Body of pancreas (tissue), 4 donors: ENCODE measurements around the gene ETFA. TPM values are rescaled to one million over a fixed set of nuclear protein-coding genes. Genes with fewer than 3 reads are reported as not detected.

Experiments used
- ATAC-seq: fragments of 150-250 bp; one replicate; pipeline ENCODE4 v1.9.1; 2016
- DNase-seq, 4 donors: peaks; one replicate each; pipeline ENCODE4 v3.0.0-alpha.2; 2019
- H3K27ac ChIP-seq, 4 donors: fragments of 200-600 bp; sonication (generic); 1 replicate in 3 of 4; 2 replicates in 1 of 4; pipeline versions ENCODE4 v1.5.1 to v1.6.1; 2016 to 2019; ENCODE audit warnings: mild to moderate bottlenecking in 1 of 4, mixed read lengths in 1 of 4, moderate library complexity in 1 of 4
- H3K27me3 ChIP-seq, 2 donors: fragments of 200-600 bp; sonication (generic); one replicate each; pipeline ENCODE4 v1.6.0; 2016; ENCODE audit warnings: mild to moderate bottlenecking in 1 of 2
- H3K36me3 ChIP-seq, 2 donors: fragments of 200-600 bp; sonication (generic); replicated peaks in 1 of 2; 2 replicates each; pipeline ENCODE4 v1.5.1; 2016; ENCODE audit warnings: low read depth in 2 of 2; ENCODE audit not compliant: insufficient read depth in 1 of 2
- H3K4me1 ChIP-seq: fragments of 200-600 bp; sonication (generic); one replicate; pipeline ENCODE4 v1.6.0; 2016
- H3K4me3 ChIP-seq, 2 donors: fragments of 200-600 bp; sonication (generic); 1 replicate in 1 of 2; 2 replicates in 1 of 2; pipeline ENCODE4 v1.5.1; 2016 to 2019
- H3K9me3 ChIP-seq, 3 donors: fragments of 200-600 bp; sonication (generic); 1 replicate in 2 of 3; 2 replicates in 1 of 3; pipeline ENCODE4 v1.5.1; 2016
- CTCF ChIP-seq, 7 experiments: fragments of 450-650 bp in 4 of 7; fragments of 200-600 bp in 3 of 7; sonication (generic) in 3 of 7; IDR thresholded peaks; one replicate each; pipeline ENCODE4 v1.5.1; 2016 to 2019; ENCODE audit warnings: antibody characterized with exemption in 7 of 7
- POLR2A ChIP-seq, 3 donors: fragments of 450-650 bp; IDR thresholded peaks; one replicate each; pipeline ENCODE4 v1.6.1; 2016; ENCODE audit warnings: antibody characterized with exemption in 3 of 3, mild to moderate bottlenecking in 2 of 3
- WGBS, 2 donors: methylation state at CpG; one replicate each; pipeline ENCODE4 v1.1.5; 2017; 5-methylcytosine and 5-hydroxymethylcytosine counted together
- intact Hi-C: fragments of 100-400 bp; cut with DNase I; formaldehyde crosslinking; loops from one replicate; pipeline ENCODE4 v1.15.1; 2023
- total RNA-seq, 2 donors: library from RNA; depleted of rRNA; stranded (reverse); fragments of >200 nt; gene quantifications; one replicate each; pipeline ENCODE4 v1.1.0, GENCODE V29; 2016

ETFA gene
- total RNA-seq, 2 donors from 2014 or later: 38.6 to 62.8 TPM

- Histone ChIP-seq H3K36me3 (no peaks in the 10 kb centered on the region), H3K9me3 (no peaks in the 10 kb centered on the region), H3K4me3 (no peak overlapping the region), H3K27me3 (no peaks in the 10 kb centered on the region), H3K27ac (no peak overlapping the region), H3K4me1 (no peaks in the 10 kb centered on the region)
- no peak for DNase-seq
- intact Hi-C loops: no loop called here
- WGBS, 2 donors: 63 to 64% methylated on average over 10 of the region's 10 CpGs
- TF ChIP-seq POLR2A (IDR thresholded peaks at IDR 0.05) (no peak), CTCF (IDR thresholded peaks at IDR 0.05) (no peak)
- ATAC-seq: no peak
Observed at GRCh38 chr15:76183930-76184649, 127.2 kb downstream of the ETFA start.

- ATAC-seq (no peak), DNase-seq (no peak)
- Histone ChIP-seq H3K4me3 (no peak overlapping the region), H3K27me3 (no peaks in the 10 kb centered on the region), H3K27ac (no peak overlapping the region), H3K36me3 (no peaks in the 10 kb centered on the region), H3K4me1 (no peaks in the 10 kb centered on the region), H3K9me3 (no peaks in the 10 kb centered on the region)
- intact Hi-C loops: no loop called here
- 82 to 90% methylated on average over 9 of the region's 9 CpGs for WGBS, 2 donors
- TF ChIP-seq POLR2A (IDR thresholded peaks at IDR 0.05) (no peak), CTCF (IDR thresholded peaks at IDR 0.05) (no peak)
Observed at GRCh38 chr15:76181705-76182107, 129.6 kb downstream of the ETFA start.

GRCh38 chr15:76180321-76180720, 130.9 kb downstream of the ETFA start:
- TF ChIP-seq CTCF (IDR thresholded peaks at IDR 0.05) (no peak), POLR2A (IDR thresholded peaks at IDR 0.05) (no peak)
- H3K4me3 ChIP-seq: no peak overlapping the region
- WGBS, 2 donors: 90 to 94% methylated on average over 7 of the region's 7 CpGs
- H3K9me3 ChIP-seq: no peaks in the 10 kb centered on the region
- DNase-seq: no peak
- no peaks in the 10 kb centered on the region for H3K4me1 ChIP-seq
- intact Hi-C loops: no loop called here
- H3K27me3 ChIP-seq: no peaks in the 10 kb centered on the region
- no peak overlapping the region for H3K27ac ChIP-seq
- no peak for ATAC-seq
- no peaks in the 10 kb centered on the region for H3K36me3 ChIP-seq

- WGBS, 2 donors: 89 to 98% methylated on average over 4 of the region's 4 CpGs
- H3K4me1 ChIP-seq: no peaks in the 10 kb centered on the region
- DNase-seq: no peak
- no peak overlapping the region for H3K27ac ChIP-seq
- H3K4me3 ChIP-seq: no peak overlapping the region
- H3K36me3 ChIP-seq: no peaks in the 10 kb centered on the region
- no peaks in the 10 kb centered on the region for H3K9me3 ChIP-seq
- TF ChIP-seq POLR2A (IDR thresholded peaks at IDR 0.05) (no peak), CTCF (IDR thresholded peaks at IDR 0.05) (no peak)
- intact Hi-C loops: no loop called here
- ATAC-seq: no peak
- H3K27me3 ChIP-seq: no peaks in the 10 kb centered on the region
Observed at GRCh38 chr15:76179023-76179422, 132.2 kb downstream of the ETFA start.
